K562 (cell line): ENCODE measurements around the gene PACSIN3. TPM values are rescaled to one million over a fixed set of nuclear protein-coding genes. Genes with fewer than 3 reads are reported as not detected.
A peak's percentile ranks its signal among the peaks of the same experiment; 100 is the strongest.

Experiments used
- ATF1 ChIP-seq, 2 experiments: fragments of 450-650 bp in 1 of 2; IDR thresholded peaks; 2 replicates each; pipeline ENCODE4 v1.6.1; 2016; ENCODE audit warnings: missing compliant biosample characterization in 1 of 2, missing genetic modification characterization in 1 of 2
- CBFA2T2 ChIP-seq: fragments of 450-650 bp; conservative IDR thresholded peaks from 2 replicates; pipeline ENCODE4 v1.6.1; 2017; ENCODE audit warnings: mild to moderate bottlenecking
- KAT7 ChIP-seq: sonication (generic); formaldehyde crosslinking; IDR thresholded peaks from 2 replicates; pipeline ENCODE4 v1.8.0; 2022; ENCODE audit warnings: missing genetic modification reagents, mild to moderate bottlenecking, borderline replicate concordance
- KLF13 ChIP-seq: fragments of 450-650 bp; IDR thresholded peaks from 2 replicates; pipeline ENCODE4 v1.6.1; 2016; ENCODE audit warnings: missing genetic modification characterization, low read depth, mild to moderate bottlenecking, missing compliant biosample characterization, moderate library complexity, borderline replicate concordance
- NEUROD1 ChIP-seq: fragments of 150-350 bp; IDR thresholded peaks from 2 replicates; pipeline ENCODE4 v1.6.1; 2014; ENCODE audit warnings: borderline replicate concordance, low read length, low read depth; ENCODE audit not compliant: partially characterized antibody
- NFYB ChIP-seq: IDR thresholded peaks from 2 replicates; pipeline ENCODE4 v1.6.1; 2011; ENCODE audit warnings: mild to moderate bottlenecking, moderate library complexity; ENCODE audit not compliant: insufficient read length; ENCODE audit errors: extremely low read depth
- RAD21 ChIP-seq, 2 experiments: fragments of 250-450 bp in 1 of 2; fragments of 450-650 bp in 1 of 2; sonication (Bioruptor Pico) in 1 of 2; formaldehyde crosslinking in 1 of 2; IDR thresholded peaks in 1 of 2; conservative IDR thresholded peaks in 1 of 2; 2 replicates each; pipeline versions ENCODE4 v1.4.0 to v1.8.0; 2020 to 2022; ENCODE audit warnings: mild to moderate bottlenecking in 2 of 2, moderate library complexity in 1 of 2
- SNIP1 ChIP-seq: fragments of 450-650 bp; IDR thresholded peaks from 2 replicates; pipeline ENCODE4 v1.7.1; 2017; ENCODE audit warnings: low read depth, mild to moderate bottlenecking
- SREBF2 ChIP-seq: sonication (generic); formaldehyde crosslinking; IDR thresholded peaks from 2 replicates; pipeline ENCODE4 v1.4.0; 2020; ENCODE audit warnings: mild to moderate bottlenecking, missing genetic modification reagents
- TAF15 ChIP-seq: fragments of 200-400 bp; formaldehyde crosslinking; IDR thresholded peaks from 2 replicates; pipeline ENCODE4 v1.6.1; 2017; ENCODE audit warnings: mild to moderate bottlenecking, low read depth, low read length, moderate library complexity
- TBP ChIP-seq: optimal IDR thresholded peaks from 2 replicates; pipeline ENCODE3; 2011; ENCODE audit warnings: low read depth, low read length, improper control_type of control experiment
- ZEB2 ChIP-seq: fragments of 450-650 bp; IDR thresholded peaks from 2 replicates; pipeline ENCODE4 v1.6.1; 2016
- ZNF217 ChIP-seq: sonication (generic); formaldehyde crosslinking; IDR thresholded peaks from 2 replicates; pipeline ENCODE4 v1.8.0; 2022; ENCODE audit warnings: mild to moderate bottlenecking, missing genetic modification reagents
- ZNF282 ChIP-seq: sonication (generic); formaldehyde crosslinking; IDR thresholded peaks from 2 replicates; pipeline ENCODE4 v1.8.1; 2023; ENCODE audit warnings: missing genetic modification reagents
- ZNF57 ChIP-seq: fragments of 450-650 bp; formaldehyde crosslinking; IDR thresholded peaks from 2 replicates; pipeline ENCODE4 v1.4.0; 2020; ENCODE audit warnings: mild to moderate bottlenecking, moderate library complexity
- polyA plus RNA-seq, 8 experiments: library from polyadenylated mRNA; depleted of rRNA in 4 of 8; stranded (reverse) in 5 of 8; unstranded in 3 of 8; fragments of >200 nt; fragmentation: Nextera tagmentation in 2 of 8; fragmentation: Illumina TruSeq in 1 of 8; extraction: Ambion mirVana in 2 of 8; extraction: Trizol in 1 of 8; gene quantifications; 2 replicates each; pipeline versions ENCODE4 v1.2.1 to v1.2.3, GENCODE V29; 2011 to 2014; ENCODE audit warnings: inconsistent platforms in 1 of 8, missing spikeins in 1 of 8
- total RNA-seq, 7 experiments: library from RNA; depleted of rRNA in 6 of 7; stranded (reverse); fragments of >200 nt in 6 of 7; fragmentation: Illumina TruSeq in 2 of 7; extraction: Trizol in 2 of 7; gene quantifications; 2 replicates each; pipeline versions ENCODE4 v1.2.1 to v1.2.3, GENCODE V29; 2011 to 2021; ENCODE audit warnings: low replicate concordance in 1 of 7
- TF ChIP-seq, protein P1 (sequence below), 2 experiments: fragments of 450-650 bp in 1 of 2; sonication (generic) in 1 of 2; formaldehyde crosslinking in 1 of 2; IDR thresholded peaks; 2 replicates each; pipeline versions ENCODE4 v1.7.1 to v1.9.0; 2016 to 2022; ENCODE audit warnings: inconsistent platforms in 1 of 2, mild to moderate bottlenecking in 1 of 2, missing genetic modification reagents in 1 of 2
- TF ChIP-seq, protein P2 (sequence below): IDR thresholded peaks from 2 replicates; pipeline ENCODE4 v1.6.1; 2011; ENCODE audit warnings: borderline replicate concordance, low read depth, mild to moderate bottlenecking, moderate library complexity, low read length; ENCODE audit not compliant: insufficient read depth, poor library complexity, severe bottlenecking

Gene PACSIN3
- total and polyA plus RNA-seq, 9 of the 15 experiments (the other 6 are each of a cell fraction or from before 2014, with no cell fraction given): 0.13 to 18.1 (median 7.1) TPM

DNA sequence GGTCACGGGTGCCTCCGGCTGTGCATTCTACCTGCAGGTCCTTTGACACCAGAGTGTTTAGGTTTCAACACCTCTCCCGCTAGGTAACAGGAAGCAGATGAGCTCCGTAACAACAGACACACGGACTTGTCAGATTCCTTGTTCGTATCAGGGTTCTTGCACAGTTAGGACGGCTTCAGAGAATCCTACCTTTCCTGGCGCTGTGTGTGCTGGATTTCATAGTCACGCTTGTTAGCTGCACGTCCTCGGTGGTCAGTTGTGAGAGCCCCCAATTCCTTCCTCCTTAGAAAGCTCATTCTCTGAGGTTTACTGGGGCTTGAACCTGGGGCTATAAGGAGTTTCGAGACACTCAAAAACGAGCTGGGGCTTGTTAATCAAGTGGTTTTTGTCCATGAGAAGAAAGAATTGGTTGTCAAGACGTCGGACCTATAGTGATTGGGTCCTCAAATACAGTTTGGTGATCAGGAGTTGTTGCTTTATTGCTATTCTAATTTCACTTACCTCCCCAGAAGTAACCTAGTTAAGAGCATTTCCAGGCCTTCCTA lies 29.2 kb upstream of the PACSIN3 start (continued):
- TF ChIP-seq, protein P1, sequence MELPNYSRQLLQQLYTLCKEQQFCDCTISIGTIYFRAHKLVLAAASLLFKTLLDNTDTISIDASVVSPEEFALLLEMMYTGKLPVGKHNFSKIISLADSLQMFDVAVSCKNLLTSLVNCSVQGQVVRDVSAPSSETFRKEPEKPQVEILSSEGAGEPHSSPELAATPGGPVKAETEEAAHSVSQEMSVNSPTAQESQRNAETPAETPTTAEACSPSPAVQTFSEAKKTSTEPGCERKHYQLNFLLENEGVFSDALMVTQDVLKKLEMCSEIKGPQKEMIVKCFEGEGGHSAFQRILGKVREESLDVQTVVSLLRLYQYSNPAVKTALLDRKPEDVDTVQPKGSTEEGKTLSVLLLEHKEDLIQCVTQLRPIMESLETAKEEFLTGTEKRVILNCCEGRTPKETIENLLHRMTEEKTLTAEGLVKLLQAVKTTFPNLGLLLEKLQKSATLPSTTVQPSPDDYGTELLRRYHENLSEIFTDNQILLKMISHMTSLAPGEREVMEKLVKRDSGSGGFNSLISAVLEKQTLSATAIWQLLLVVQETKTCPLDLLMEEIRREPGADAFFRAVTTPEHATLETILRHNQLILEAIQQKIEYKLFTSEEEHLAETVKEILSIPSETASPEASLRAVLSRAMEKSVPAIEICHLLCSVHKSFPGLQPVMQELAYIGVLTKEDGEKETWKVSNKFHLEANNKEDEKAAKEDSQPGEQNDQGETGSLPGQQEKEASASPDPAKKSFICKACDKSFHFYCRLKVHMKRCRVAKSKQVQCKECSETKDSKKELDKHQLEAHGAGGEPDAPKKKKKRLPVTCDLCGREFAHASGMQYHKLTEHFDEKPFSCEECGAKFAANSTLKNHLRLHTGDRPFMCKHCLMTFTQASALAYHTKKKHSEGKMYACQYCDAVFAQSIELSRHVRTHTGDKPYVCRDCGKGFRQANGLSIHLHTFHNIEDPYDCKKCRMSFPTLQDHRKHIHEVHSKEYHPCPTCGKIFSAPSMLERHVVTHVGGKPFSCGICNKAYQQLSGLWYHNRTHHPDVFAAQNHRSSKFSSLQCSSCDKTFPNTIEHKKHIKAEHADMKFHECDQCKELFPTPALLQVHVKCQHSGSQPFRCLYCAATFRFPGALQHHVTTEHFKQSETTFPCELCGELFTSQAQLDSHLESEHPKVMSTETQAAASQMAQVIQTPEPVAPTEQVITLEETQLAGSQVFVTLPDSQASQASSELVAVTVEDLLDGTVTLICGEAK (IDR thresholded peaks at IDR 0.05): no peak
- TF ChIP-seq, protein P1 (CRISPR knock-in tag; IDR thresholded peaks at IDR 0.05): no peak
- TF ChIP-seq NFYB (no peak), ZNF217 (CRISPR knock-in tag) (no peak), NEUROD1 (no peak), CBFA2T2 (no peak), ZEB2 (0 out of 2 replicates have a peak, but pooled peaks have one; percentile 16), ATF1 (CRISPR knock-in tag; IDR thresholded peaks at IDR 0.05) (no peak), ATF1 (tag; IDR thresholded peaks at IDR 0.05) (0 out of 2 replicates have a peak, but pooled peaks have one; percentile 4), ZNF282 (no peak), TAF15 (no peak), SREBF2 (CRISPR knock-in tag) (no peak), KAT7 (0 out of 2 replicates have a peak, but pooled peaks have one; percentile 17), TBP (no peak), KLF13 (tag) (no peak), SNIP1 (no peak), RAD21 (CRISPR knock-in tag; conservative IDR thresholded peaks at IDR 0.05 in 1 of 2, IDR thresholded peaks at IDR 0.05 in 1 of 2) (no peak), ZNF57 (CRISPR knock-in tag) (no peak)
- TF ChIP-seq, protein P2, sequence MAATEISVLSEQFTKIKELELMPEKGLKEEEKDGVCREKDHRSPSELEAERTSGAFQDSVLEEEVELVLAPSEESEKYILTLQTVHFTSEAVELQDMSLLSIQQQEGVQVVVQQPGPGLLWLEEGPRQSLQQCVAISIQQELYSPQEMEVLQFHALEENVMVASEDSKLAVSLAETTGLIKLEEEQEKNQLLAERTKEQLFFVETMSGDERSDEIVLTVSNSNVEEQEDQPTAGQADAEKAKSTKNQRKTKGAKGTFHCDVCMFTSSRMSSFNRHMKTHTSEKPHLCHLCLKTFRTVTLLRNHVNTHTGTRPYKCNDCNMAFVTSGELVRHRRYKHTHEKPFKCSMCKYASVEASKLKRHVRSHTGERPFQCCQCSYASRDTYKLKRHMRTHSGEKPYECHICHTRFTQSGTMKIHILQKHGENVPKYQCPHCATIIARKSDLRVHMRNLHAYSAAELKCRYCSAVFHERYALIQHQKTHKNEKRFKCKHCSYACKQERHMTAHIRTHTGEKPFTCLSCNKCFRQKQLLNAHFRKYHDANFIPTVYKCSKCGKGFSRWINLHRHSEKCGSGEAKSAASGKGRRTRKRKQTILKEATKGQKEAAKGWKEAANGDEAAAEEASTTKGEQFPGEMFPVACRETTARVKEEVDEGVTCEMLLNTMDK: no peak
